WERI-Rb-1 (cell line): Measurements from ENCODE around the gene CTSA.

Experiments used
- DNase-seq: peaks from one replicate; pipeline ENCODE4 v3.0.0-alpha.2; 2020
- H3K27ac ChIP-seq: fragments of 250-450 bp; sonication (Bioruptor Pico); 2 replicates; pipeline ENCODE4 v1.5.1; 2020; ENCODE audit warnings: mild to moderate bottlenecking, moderate library complexity
- H3K27me3 ChIP-seq: fragments of 250-450 bp; sonication (Bioruptor Pico); 2 replicates; pipeline ENCODE4 v1.5.1; 2021; ENCODE audit warnings: mild to moderate bottlenecking, low read depth, moderate library complexity; ENCODE audit not compliant: insufficient read depth, severe bottlenecking
- H3K36me3 ChIP-seq: fragments of 250-450 bp; sonication (Bioruptor Pico); 2 replicates; pipeline ENCODE4 v1.5.1; 2020; ENCODE audit warnings: mild to moderate bottlenecking, moderate library complexity
- H3K4me3 ChIP-seq: 2 replicates; pipeline ENCODE4 v1.5.1; 2011; ENCODE audit warnings: low read depth, mild to moderate bottlenecking, control low read depth, low read length
- H3K9me3 ChIP-seq: fragments of 250-450 bp; sonication (Bioruptor Pico); 2 replicates; pipeline ENCODE4 v1.5.1; 2021; ENCODE audit warnings: mild to moderate bottlenecking, moderate library complexity; ENCODE audit not compliant: severe bottlenecking
- TF ChIP-seq, protein P1 (sequence below): IDR thresholded peaks from 2 replicates; pipeline ENCODE4 v1.5.1; 2011; ENCODE audit warnings: low read depth, mild to moderate bottlenecking, control low read depth, inconsistent platforms, low read length

The CTSA gene

DNA sequence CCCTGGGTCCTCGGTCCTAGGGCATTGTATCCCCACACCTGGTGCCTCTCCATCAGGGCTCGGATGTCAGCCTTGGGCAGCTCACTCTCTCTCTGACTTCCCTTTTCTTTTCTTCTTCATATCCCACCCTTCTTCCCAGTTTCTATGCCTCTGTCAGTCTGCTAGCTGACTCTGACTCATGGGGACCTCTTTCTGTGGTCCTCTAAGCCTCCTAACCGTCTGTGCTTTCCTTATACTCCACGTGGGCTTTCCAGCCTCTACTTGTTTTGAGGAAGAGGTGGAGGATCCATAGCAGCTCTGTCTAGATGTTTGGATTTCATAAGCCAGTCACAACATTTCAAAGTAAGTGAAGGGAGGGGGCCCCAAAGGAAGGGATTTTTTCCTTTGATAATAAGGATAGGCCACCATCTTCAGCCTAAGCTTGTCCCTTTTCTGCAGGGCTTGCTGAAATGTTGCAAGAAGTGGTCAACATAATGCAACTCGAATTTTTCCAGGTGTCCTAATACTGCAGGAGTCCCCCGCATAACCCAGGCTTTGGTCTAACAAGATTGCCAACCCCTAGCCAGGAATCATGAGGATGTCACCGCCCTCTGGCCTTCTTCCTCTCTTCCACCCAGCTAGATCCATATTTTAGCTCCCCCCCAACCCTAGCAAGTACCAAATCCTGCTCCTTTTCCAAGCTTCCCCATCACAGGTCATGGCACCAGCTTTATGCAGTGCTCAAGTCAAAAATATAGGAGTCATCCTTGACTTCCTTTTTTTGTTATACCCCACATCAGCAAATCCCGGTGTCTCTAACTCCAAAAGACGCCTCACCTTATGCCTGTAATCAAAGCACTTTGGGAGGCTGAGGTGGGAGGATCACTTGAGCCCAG is 29.6 kb downstream of the CTSA start:
- no peaks in the 10 kb centered on the region for H3K27me3 ChIP-seq
- H3K36me3 ChIP-seq = no peaks in the 10 kb centered on the region
- peak overlapping the region; percentile 56 for H3K27ac ChIP-seq
- H3K9me3 ChIP-seq = no peaks in the 10 kb centered on the region
- DNase-seq = no peak
- H3K4me3 ChIP-seq = no peak overlapping the region
- TF ChIP-seq, protein P1, sequence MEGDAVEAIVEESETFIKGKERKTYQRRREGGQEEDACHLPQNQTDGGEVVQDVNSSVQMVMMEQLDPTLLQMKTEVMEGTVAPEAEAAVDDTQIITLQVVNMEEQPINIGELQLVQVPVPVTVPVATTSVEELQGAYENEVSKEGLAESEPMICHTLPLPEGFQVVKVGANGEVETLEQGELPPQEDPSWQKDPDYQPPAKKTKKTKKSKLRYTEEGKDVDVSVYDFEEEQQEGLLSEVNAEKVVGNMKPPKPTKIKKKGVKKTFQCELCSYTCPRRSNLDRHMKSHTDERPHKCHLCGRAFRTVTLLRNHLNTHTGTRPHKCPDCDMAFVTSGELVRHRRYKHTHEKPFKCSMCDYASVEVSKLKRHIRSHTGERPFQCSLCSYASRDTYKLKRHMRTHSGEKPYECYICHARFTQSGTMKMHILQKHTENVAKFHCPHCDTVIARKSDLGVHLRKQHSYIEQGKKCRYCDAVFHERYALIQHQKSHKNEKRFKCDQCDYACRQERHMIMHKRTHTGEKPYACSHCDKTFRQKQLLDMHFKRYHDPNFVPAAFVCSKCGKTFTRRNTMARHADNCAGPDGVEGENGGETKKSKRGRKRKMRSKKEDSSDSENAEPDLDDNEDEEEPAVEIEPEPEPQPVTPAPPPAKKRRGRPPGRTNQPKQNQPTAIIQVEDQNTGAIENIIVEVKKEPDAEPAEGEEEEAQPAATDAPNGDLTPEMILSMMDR = no peak

DNA sequence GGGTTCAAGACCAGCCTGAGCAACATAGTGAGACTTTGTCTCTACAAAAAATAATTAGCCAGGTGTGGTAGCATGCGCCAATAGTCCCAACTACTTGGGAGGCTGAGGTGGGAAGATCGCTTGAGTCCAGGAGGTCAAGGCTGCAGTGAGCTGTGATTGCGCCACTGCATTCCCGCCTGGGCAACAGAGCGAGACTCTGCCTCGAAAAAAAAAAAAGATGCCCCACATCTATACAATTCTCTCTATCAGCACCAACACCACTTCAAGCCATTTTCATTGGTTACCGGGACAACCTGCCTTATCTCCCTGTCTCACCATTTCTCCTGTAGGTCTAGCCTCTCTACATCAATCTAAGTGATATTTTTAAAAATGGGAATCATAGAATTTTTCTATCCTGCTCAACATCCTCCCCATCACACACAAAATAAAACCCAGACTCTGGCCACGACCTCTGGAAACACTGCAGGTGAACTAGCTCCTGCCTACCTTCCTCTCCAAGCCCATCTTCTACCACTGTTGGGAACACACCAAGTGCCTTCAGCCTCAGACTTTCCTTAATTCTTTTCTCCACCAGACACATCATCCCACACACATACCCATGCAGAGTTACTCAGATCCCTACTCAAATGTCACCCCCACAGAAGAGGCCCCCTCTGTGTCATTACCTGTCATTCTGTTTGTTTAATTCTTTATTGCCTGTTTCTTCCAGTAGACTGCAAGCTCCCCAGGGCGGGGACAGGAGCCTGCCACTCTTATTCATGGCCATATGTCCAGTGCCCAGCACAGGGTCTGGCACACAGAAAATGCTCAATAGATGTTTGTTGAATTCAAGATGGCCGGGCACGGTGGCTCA is 30.4 kb downstream of the CTSA start:
- Histone ChIP-seq H3K4me3 (no peak overlapping the region), H3K27ac (peak overlapping the region; percentile 22; the same call in 1 of the 2 replicates), H3K9me3 (no peaks in the 10 kb centered on the region), H3K36me3 (no peaks in the 10 kb centered on the region), H3K27me3 (no peaks in the 10 kb centered on the region)
- TF ChIP-seq, protein P1 = no peak
- no peak for DNase-seq

DNA sequence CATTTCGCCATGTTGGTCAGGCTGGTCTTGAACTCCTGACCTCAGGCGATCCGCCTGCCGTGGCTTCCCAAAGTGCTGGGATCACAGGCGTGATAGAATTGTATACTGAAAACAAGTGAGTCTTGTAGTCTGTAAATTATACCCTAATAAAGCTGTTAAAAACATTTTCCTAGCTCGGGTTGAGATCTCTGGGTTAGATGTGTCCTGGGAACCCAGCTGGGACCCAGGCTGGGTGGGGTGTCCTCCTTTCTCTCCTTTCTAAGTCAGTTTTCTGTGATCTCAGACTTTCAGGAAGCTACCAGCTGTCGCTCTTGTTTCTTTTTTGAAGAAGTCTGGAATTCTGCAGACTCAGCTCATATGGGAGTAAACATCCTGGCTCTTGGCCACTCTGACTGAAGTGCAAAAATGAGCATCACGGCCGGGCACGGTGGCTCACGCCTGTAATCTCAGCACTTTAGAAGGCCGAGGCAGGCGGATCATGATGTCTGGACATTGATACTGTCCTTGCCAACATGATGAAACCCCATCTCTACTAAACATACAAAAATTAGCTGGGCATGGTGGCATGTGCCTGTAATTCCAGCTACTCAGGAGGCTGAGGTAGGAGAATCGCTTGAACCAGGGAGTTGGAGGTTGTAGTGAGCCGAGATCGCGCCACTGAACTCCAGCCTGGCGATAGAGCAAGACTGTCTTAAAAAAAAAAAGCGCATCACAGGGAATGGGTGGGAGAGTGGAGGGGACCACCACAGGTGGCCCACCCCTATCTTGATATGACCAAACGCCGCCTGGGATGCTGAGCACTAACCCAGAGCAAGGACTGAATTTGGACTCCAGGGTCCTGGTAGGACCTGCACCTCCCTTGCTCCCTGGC is 33.5 kb downstream of the CTSA start:
- Histone ChIP-seq H3K4me3 (no peak overlapping the region), H3K27ac (no peak overlapping the region), H3K36me3 (no peaks in the 10 kb centered on the region), H3K9me3 (no peaks in the 10 kb centered on the region), H3K27me3 (no peaks in the 10 kb centered on the region)
- TF ChIP-seq, protein P1 = no peak
- DNase-seq = no peak

DNA sequence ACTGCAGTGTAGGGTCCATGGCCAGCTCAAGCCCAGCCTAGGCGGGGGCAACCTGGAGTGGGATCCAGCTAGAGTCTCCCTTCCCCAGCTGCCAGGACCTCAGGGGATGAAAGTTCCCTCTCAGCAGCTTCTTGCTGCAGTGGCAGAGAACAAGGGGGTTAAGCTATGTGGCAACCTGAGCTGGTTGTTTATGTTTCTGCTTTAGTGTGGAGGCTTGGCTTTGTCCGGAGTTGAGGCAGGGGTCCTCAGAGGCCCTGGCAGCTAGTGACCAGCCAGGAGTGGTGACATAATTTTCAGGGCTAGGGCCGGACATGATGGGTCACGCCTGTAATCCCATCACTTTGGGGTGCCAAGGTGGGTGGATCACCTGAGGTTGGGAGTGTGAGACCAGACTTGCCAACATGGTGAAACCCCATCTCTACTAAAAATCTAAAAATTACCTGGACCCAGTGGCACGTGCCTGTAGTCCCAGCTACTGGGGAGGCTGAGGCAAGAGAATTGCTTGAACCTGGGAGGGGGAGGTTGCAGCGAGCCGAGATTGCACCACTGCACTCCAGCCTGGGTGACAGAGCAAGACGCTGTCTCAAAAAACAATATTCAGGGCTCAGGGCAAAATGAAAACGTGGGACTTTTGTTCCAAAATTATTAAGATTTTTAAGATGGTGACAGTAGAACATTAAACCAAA is 34.8 kb downstream of the CTSA start:
- no peaks in the 10 kb centered on the region for H3K27me3 ChIP-seq
- TF ChIP-seq, protein P1 = no peak
- H3K4me3 ChIP-seq = no peak overlapping the region
- no peak overlapping the region for H3K27ac ChIP-seq
- no peaks in the 10 kb centered on the region for H3K9me3 ChIP-seq
- DNase-seq = no peak
- H3K36me3 ChIP-seq = no peaks in the 10 kb centered on the region

DNA sequence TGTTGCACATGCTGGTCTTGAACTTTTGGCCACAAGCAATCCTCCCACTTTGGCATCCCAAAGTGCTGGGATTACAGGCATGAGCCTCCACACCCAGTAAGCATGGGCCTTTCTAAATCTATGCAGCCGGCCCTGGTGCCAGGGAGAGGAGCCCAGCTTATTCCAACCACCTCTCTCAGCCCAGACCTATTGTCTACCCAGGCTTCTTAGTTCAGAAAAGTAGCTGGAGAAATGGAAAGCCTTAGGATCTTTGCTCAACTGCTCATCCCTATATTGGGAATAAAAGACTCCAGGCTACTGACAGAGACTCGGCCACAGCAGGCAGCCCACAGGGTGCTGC is 35.6 kb downstream of the CTSA start:
- DNase-seq = no peak
- no peaks in the 10 kb centered on the region for H3K36me3 ChIP-seq
- H3K4me3 ChIP-seq = no peak overlapping the region
- H3K27ac ChIP-seq = no peak overlapping the region
- TF ChIP-seq, protein P1 = no peak
- no peaks in the 10 kb centered on the region for H3K9me3 ChIP-seq
- no peaks in the 10 kb centered on the region for H3K27me3 ChIP-seq
